Muscle of leg (tissue), 11 donors: Measurements from ENCODE around the gene MBTPS1. TPM values are rescaled to one million over a fixed set of nuclear protein-coding genes. Genes with fewer than 3 reads are reported as not detected.

Experiments
- DNase-seq: peaks from one replicate; pipeline ENCODE4 v3.0.0; 2013
- H3K27ac ChIP-seq: one replicate; pipeline ENCODE4 v1.5.1; 2013; ENCODE audit warnings: mild to moderate bottlenecking, low read length, control low read depth
- H3K27me3 ChIP-seq: one replicate; pipeline ENCODE4 v1.6.1; 2013; ENCODE audit warnings: low read length; ENCODE audit not compliant: control insufficient read depth, insufficient read depth
- H3K36me3 ChIP-seq: one replicate; pipeline ENCODE4 v1.6.1; 2013; ENCODE audit warnings: low read length; ENCODE audit not compliant: control insufficient read depth, insufficient read depth
- H3K4me1 ChIP-seq: one replicate; pipeline ENCODE4 v1.6.1; 2013; ENCODE audit warnings: low read length; ENCODE audit not compliant: control insufficient read depth, insufficient read depth
- H3K4me3 ChIP-seq: one replicate; pipeline ENCODE4 v1.5.1; 2013; ENCODE audit warnings: low read length, control low read depth
- H3K9me3 ChIP-seq: replicated peaks from 2 replicates; pipeline ENCODE4 v1.6.1; 2013; ENCODE audit warnings: low read depth, low read length; ENCODE audit not compliant: control insufficient read depth
- WGBS: methylation state at CpG from one replicate; pipeline ENCODE4 v1.1.5; 2013; ENCODE audit warnings: missing lambda C conversion rate; ENCODE audit not compliant: insufficient coverage; 5-methylcytosine and 5-hydroxymethylcytosine counted together
- polyA plus RNA-seq, 8 donors: library from polyadenylated mRNA; unstranded; fragments of 120-200 nt; gene quantifications; one replicate each; pipeline versions ENCODE4 v1.2.1 to v1.2.3, GENCODE V29; 2013; ENCODE audit warnings: inconsistent platforms in 1 of 8, low replicate concordance in 1 of 8; ENCODE audit not compliant: insufficient read length in 8 of 8, insufficient read depth in 1 of 8
- total RNA-seq: library from RNA; stranded (reverse); fragments of 120-200 nt; gene quantifications from one replicate; pipeline ENCODE4 v1.2.4, GENCODE V29; 2013

The MBTPS1 gene
- total and polyA plus RNA-seq, 9 donors, result 54.8 to 91.7 (median 70.2) TPM

- H3K27me3 ChIP-seq, result peaks cover 16% of the 10 kb centered on the region
- H3K36me3 ChIP-seq, result peaks cover 22% of the 10 kb centered on the region
- H3K4me3 ChIP-seq, result no peak overlapping the region
- WGBS, result 75% methylated on average over 1 of the region's 6 CpGs
- H3K9me3 ChIP-seq, result no peaks in the 10 kb centered on the region
- DNase-seq, result no peak
- H3K27ac ChIP-seq, result no peak overlapping the region
- no peaks in the 10 kb centered on the region for H3K4me1 ChIP-seq
Observed at GRCh38 chr16:84047626-84048025, 69.1 kb downstream of the MBTPS1 start.

- Histone ChIP-seq H3K36me3 (peaks cover 18% of the 10 kb centered on the region), H3K27me3 (peaks cover 18% of the 10 kb centered on the region), H3K9me3 (no peaks in the 10 kb centered on the region), H3K4me3 (no peak overlapping the region), H3K4me1 (no peaks in the 10 kb centered on the region), H3K27ac (no peak overlapping the region)
- DNase-seq, result no peak
- WGBS, result 88% methylated on average over 5 of the region's 6 CpGs
Observed at GRCh38 chr16:84047206-84047605, 69.5 kb downstream of the MBTPS1 start.

- Histone ChIP-seq H3K36me3 (peaks cover 17% of the 10 kb centered on the region), H3K27ac (no peak overlapping the region), H3K4me3 (no peak overlapping the region), H3K4me1 (peaks cover 6% of the 10 kb centered on the region), H3K9me3 (no peaks in the 10 kb centered on the region), H3K27me3 (peaks cover 28% of the 10 kb centered on the region)
- 87% methylated on average over 15 of the region's 19 CpGs for WGBS
- DNase-seq, result no peak
Observed at GRCh38 chr16:84045818-84046470, 70.8 kb downstream of the MBTPS1 start.

DNA sequence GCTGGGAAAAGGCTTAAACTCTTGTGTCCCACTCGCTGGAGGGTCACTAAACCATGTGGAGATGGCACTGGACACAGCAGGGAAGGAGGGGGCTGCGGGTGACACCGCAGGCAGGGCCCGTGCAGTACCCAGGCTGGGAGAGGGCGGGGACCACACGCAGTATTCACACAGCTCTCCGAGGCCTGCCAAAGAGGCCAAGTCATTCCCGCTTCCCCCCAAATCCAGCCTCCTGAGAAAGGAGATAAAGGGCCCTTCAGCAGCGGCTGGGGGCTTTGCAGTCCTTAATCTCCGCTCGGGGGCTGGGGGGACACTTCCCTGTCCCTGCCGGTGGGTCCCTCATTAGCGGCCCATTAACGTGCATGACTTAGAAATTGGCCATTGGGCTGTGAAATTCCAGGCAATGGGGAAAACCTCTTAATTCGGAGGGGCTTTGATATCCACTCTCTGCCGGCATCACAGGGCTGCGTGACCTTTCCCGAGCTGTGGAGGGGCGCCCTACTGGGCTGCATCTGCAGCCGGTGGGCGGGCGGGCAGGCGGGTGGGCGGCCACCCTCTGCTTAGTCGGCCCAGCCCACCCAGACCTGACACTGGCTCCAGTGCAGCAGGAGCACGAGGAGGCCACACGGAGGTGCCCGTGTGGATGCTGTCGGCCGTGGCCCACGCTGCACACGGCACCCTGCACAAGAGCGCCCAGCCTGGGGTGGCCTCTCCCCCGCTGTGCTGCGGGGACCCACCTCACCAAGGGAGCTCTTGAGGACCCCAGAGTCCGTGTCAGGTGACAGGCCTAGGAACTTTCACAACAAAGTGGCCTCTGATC, 71.5 kb downstream of the MBTPS1 start:
- DNase-seq, result no peak
- peaks cover 17% of the 10 kb centered on the region for H3K36me3 ChIP-seq
- WGBS, result 39% methylated on average over 22 of the region's 36 CpGs

GRCh38 chr16:84044118-84044488, 72.6 kb downstream of the MBTPS1 start:
- Histone ChIP-seq H3K27ac (no peak overlapping the region), H3K9me3 (no peaks in the 10 kb centered on the region), H3K36me3 (peaks cover 7% of the 10 kb centered on the region), H3K4me1 (peaks cover 17% of the 10 kb centered on the region), H3K4me3 (no peak overlapping the region), H3K27me3 (peaks cover 28% of the 10 kb centered on the region)
- no peak for DNase-seq
- 35% methylated on average over 4 of the region's 5 CpGs for WGBS

More for the DNA sequence above, 71.5 kb downstream of the MBTPS1 start:
- no peak overlapping the region for H3K4me3 ChIP-seq
- no peaks in the 10 kb centered on the region for H3K9me3 ChIP-seq
- peaks cover 13% of the 10 kb centered on the region for H3K4me1 ChIP-seq
- H3K27ac ChIP-seq, result no peak overlapping the region
- H3K27me3 ChIP-seq, result peaks cover 28% of the 10 kb centered on the region

DNA sequence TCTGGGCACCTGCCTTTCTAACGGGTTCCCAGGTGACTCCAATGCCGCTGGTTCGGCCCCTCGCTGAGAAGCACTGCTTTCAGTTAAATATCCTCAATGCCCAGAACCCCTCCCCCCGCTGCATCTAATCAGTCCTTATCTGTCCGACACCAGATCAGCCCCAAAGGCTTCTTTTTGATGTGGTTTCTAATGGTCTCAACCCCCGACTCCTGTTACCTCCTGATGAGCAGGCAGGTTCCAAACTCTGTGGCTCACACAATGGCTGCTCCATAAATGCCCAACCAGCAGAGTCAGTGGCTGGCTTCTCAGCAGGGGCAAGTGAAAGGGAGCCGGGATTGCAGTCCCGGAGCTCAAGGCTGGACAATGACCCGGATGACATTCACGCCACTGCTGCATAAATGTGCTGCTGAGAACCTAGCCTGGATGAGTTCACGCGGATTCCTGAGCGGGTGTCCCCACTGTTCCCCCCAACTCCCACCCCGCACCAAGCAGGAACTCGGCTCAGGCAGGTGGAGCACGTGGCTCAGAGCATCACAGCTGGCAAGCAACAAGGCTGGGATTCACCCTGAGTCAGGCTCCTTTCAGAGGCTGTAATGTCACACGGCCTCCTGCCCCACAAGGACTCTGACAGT, 73.1 kb downstream of the MBTPS1 start:
- 31% methylated on average over 11 of the region's 18 CpGs for WGBS
- Histone ChIP-seq H3K27ac (no peak overlapping the region), H3K27me3 (peaks cover 28% of the 10 kb centered on the region), H3K9me3 (no peaks in the 10 kb centered on the region), H3K4me3 (no peak overlapping the region), H3K36me3 (peaks cover 4% of the 10 kb centered on the region), H3K4me1 (peaks cover 17% of the 10 kb centered on the region)
- DNase-seq, result no peak

DNA sequence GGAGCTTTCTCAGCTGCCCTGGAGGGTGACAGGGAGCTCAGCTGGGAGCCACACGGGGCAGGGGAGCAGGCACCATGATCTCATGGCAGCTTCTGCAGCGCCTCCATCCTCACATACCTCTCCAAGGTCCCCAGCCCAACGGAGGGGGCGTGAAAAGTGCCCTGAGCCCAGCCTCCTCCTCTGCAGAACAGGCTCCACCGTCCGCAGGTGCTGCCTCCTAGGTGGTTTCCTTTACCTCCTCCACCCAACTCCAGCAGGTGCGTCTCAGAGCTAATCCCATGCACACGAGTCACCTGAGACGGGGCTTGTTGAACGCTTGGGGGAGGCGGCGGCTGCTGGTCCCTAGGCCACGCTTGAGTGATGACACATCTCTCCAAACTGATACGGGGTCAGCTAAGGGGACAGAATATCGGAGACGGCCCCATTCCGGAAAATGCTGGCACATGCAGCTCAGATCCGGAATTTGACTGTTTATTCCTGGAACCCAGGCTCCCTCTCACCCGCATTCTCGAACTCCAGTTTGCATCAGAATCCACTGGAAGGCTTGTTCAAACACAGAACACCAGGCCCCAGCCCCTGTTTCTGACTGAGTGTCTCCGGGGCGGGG, 73.8 kb downstream of the MBTPS1 start:
- no peak for DNase-seq
- H3K27me3 ChIP-seq, result peaks cover 28% of the 10 kb centered on the region

GRCh38 chr16:84042308-84042878, 74.3 kb downstream of the MBTPS1 start, which contains the start of gene SLC38A8:
Gene SLC38A8 (minus strand): TSS chr16:84042795. CDS start chr16:84042157, 638 bp downstream.
- 48% methylated on average over 7 of the region's 9 CpGs for WGBS
- peaks cover 17% of the 10 kb centered on the region for H3K4me1 ChIP-seq
- H3K27ac ChIP-seq, result no peak within 1 kb of the TSS
- no peak for DNase-seq
- no peaks in the 10 kb centered on the region for H3K9me3 ChIP-seq
- peaks cover 28% of the 10 kb centered on the region for H3K27me3 ChIP-seq
- no peak within 1 kb of the TSS for H3K4me3 ChIP-seq
- H3K36me3 ChIP-seq, result no peaks in the 10 kb centered on the region

More for the DNA sequence above, 73.8 kb downstream of the MBTPS1 start:
- no peaks in the 10 kb centered on the region for H3K36me3 ChIP-seq
- no peak overlapping the region for H3K4me3 ChIP-seq
- H3K9me3 ChIP-seq, result no peaks in the 10 kb centered on the region
- H3K27ac ChIP-seq, result no peak overlapping the region
- WGBS, result 59% methylated on average over 20 of the region's 22 CpGs
- H3K4me1 ChIP-seq, result peaks cover 17% of the 10 kb centered on the region

DNA sequence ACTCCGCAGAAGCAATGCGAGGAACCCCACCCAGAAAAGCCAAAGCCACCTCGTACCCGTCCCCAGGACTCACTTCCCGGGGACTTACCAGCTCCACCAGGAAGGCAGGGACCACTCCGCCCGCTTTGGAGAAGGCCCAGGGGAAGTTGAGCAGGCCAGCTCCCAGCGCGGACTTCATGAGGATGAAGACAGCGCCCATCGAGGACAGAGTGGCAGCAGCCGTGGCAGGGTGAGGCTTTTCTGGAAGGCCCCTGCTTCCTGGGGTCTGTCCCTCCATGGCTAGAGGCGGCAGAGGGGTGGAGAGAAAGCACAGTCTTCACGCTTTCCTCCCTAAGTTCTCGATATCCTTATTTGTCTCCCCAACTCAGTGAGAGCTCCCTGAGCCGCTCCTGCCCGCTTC, 74.9 kb downstream of the MBTPS1 start:
- no peaks in the 10 kb centered on the region for H3K9me3 ChIP-seq
- WGBS, result 79% methylated on average over 17 of the region's 17 CpGs
- H3K4me1 ChIP-seq, result peaks cover 17% of the 10 kb centered on the region
- no peak for DNase-seq
- H3K4me3 ChIP-seq, result no peak overlapping the region
- H3K27me3 ChIP-seq, result peaks cover 28% of the 10 kb centered on the region
- no peak overlapping the region for H3K27ac ChIP-seq
- H3K36me3 ChIP-seq, result no peaks in the 10 kb centered on the region
